ENCODE measurements around the gene NFKBIZ.

- no peak for TF ChIP-seq EP300 (IDR thresholded peaks at IDR 0.05; ENCODE audit: borderline replicate concordance)
- TF ChIP-seq CEBPB (IDR thresholded peaks at IDR 0.05), result no peak
- TF ChIP-seq, protein P1, sequence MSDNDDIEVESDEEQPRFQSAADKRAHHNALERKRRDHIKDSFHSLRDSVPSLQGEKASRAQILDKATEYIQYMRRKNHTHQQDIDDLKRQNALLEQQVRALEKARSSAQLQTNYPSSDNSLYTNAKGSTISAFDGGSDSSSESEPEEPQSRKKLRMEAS (IDR thresholded peaks at IDR 0.05), result no peak
These were observed 9.2 kb upstream of the NFKBIZ start for GRCh38 chr3:101840066-101840465.
